Vagina (tissue), 2 donors: ENCODE data around the gene AKAP10. TPM values are rescaled to one million over a fixed set of nuclear protein-coding genes. Genes with fewer than 3 reads are reported as not detected.
"Not testable (repeated sequence)": the region's sequence is repeated elsewhere in the genome, so short reads cannot be mapped to it uniquely, and the experiment has no call there.

Experiments
- DNase-seq, 2 donors: peaks; one replicate each; pipeline ENCODE4 v3.0.0-alpha.2; 2017; ENCODE audit errors: extremely low spot score in 2 of 2
- H3K27ac ChIP-seq: fragments of 200-600 bp; sonication (generic); one replicate; pipeline ENCODE4 v1.5.1; 2019
- H3K27me3 ChIP-seq: fragments of 200-600 bp; sonication (generic); one replicate; pipeline ENCODE4 v1.5.1; 2019
- H3K36me3 ChIP-seq, 2 donors: fragments of 200-600 bp; sonication (generic); one replicate each; pipeline ENCODE4 v1.5.1; 2017 to 2019
- H3K4me1 ChIP-seq: fragments of 200-600 bp; sonication (generic); one replicate; pipeline ENCODE4 v1.5.1; 2019
- H3K4me3 ChIP-seq, 2 donors: fragments of 200-600 bp; sonication (generic); 1 replicate in 1 of 2; 2 replicates in 1 of 2; pipeline ENCODE4 v1.5.1; 2016 to 2019
- H3K9me3 ChIP-seq: fragments of 200-600 bp; sonication (generic); one replicate; pipeline ENCODE4 v1.5.1; 2019
- CTCF ChIP-seq, 3 experiments: fragments of 450-650 bp in 2 of 3; fragments of 200-600 bp in 1 of 3; sonication (generic) in 1 of 3; IDR thresholded peaks; one replicate each; pipeline ENCODE4 v1.5.1; 2017 to 2019; ENCODE audit warnings: antibody characterized with exemption in 3 of 3, mild to moderate bottlenecking in 2 of 3, moderate library complexity in 2 of 3
- POLR2A ChIP-seq, 2 donors: fragments of 450-650 bp; IDR thresholded peaks; one replicate each; pipeline ENCODE4 v1.6.1; 2017; ENCODE audit warnings: antibody characterized with exemption in 2 of 2, mild to moderate bottlenecking in 2 of 2, moderate library complexity in 2 of 2
- POLR2AphosphoS5 ChIP-seq, 2 donors: sonication (generic); formaldehyde crosslinking; IDR thresholded peaks; one replicate each; pipeline ENCODE4 v1.9.0; 2017; ENCODE audit warnings: antibody characterized with exemption in 2 of 2, mild to moderate bottlenecking in 2 of 2, low read depth in 1 of 2; ENCODE audit not compliant: insufficient read depth in 1 of 2
- intact Hi-C: fragments of 100-400 bp; cut with DNase I; formaldehyde crosslinking; loops from one replicate; pipeline ENCODE4 v1.15.1; 2023
- total RNA-seq: library from RNA; depleted of rRNA; stranded (reverse); fragments of >200 nt; gene quantifications from one replicate; pipeline ENCODE4 v1.2.3, GENCODE V29; 2016

AKAP10 gene
- total RNA-seq, 1 donor from 2014 or later = 23.3 TPM

DNA sequence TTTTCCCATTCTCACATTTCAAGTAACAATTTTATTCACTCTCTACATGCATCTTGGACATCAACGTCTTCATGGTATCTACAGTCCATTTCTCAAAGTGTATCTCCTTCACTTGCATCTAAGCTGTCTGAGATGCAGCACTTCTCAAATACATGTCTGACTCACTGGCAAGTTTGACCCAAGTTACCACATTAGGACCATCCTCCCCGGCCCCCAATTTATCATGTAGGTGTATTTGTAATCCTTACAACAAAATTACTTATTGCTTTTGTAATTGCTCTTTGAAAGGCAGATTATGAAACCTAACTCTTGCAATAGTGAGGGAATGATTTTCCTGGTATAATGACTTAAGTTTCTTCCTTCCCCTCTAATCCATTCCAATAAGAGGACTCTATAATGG lies 80.9 kb downstream of the AKAP10 start:
- H3K27ac ChIP-seq = no peak overlapping the region
- no peaks in the 10 kb centered on the region for H3K27me3 ChIP-seq
- TF ChIP-seq POLR2A (IDR thresholded peaks at IDR 0.05) (no peak), POLR2AphosphoS5 (IDR thresholded peaks at IDR 0.05; ENCODE audit: insufficient read depth in 1 of 2, low read depth in 1 of 2) (no peak), CTCF (IDR thresholded peaks at IDR 0.05) (no peak)
- no peak for DNase-seq
- H3K4me1 ChIP-seq = peaks cover 19% of the 10 kb centered on the region
- H3K36me3 ChIP-seq = no peaks in the 10 kb centered on the region
- no peak overlapping the region for H3K4me3 ChIP-seq
- intact Hi-C loops = no loop called here
- H3K9me3 ChIP-seq = no peaks in the 10 kb centered on the region

DNA sequence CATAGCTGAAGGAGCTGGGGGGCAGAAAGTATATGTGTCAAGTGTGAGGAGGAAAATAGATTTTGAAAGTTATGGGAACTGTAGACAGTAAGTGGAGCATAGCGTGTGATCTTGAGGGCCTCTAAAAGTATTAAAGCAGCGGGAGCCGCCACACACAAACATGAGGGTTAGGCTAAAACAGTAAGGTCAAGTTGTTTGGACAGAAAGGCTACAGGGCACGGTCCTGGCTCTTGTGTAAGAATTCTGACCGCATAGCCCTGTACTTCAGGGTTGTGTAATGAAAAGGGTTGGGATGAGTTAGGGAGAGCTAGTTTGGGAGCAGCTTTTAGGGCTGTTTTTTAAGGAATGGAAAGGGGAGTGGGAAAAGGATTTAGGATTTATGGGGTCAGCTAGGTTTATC lies 87.1 kb downstream of the AKAP10 start:
- intact Hi-C loops, DNase-seq: not testable (repeated sequence)

GRCh38 chr17:19890001-19890400 lies 87.6 kb downstream of the AKAP10 start:
- H3K27me3 ChIP-seq, H3K27ac ChIP-seq, H3K4me1 ChIP-seq, DNase-seq, H3K9me3 ChIP-seq, H3K36me3 ChIP-seq, intact Hi-C loops, H3K4me3 ChIP-seq: not testable (repeated sequence)

More for the DNA sequence above, 87.1 kb downstream of the AKAP10 start:
- not testable (repeated sequence) for H3K36me3 ChIP-seq, H3K27me3 ChIP-seq, H3K27ac ChIP-seq, H3K9me3 ChIP-seq, H3K4me3 ChIP-seq, H3K4me1 ChIP-seq

- Histone ChIP-seq H3K27ac (no peak overlapping the region), H3K4me1 (no peaks in the 10 kb centered on the region), H3K9me3 (no peaks in the 10 kb centered on the region), H3K4me3 (no peak overlapping the region), H3K36me3 (no peaks in the 10 kb centered on the region), H3K27me3 (no peaks in the 10 kb centered on the region)
- intact Hi-C loops = no loop called here
- TF ChIP-seq POLR2A (IDR thresholded peaks at IDR 0.05) (no peak), CTCF (IDR thresholded peaks at IDR 0.05) (no peak), POLR2AphosphoS5 (IDR thresholded peaks at IDR 0.05; ENCODE audit: insufficient read depth in 1 of 2, low read depth in 1 of 2) (no peak)
- DNase-seq = no peak
These were observed 91.5 kb downstream of the AKAP10 start for GRCh38 chr17:19886116-19886515.

DNA sequence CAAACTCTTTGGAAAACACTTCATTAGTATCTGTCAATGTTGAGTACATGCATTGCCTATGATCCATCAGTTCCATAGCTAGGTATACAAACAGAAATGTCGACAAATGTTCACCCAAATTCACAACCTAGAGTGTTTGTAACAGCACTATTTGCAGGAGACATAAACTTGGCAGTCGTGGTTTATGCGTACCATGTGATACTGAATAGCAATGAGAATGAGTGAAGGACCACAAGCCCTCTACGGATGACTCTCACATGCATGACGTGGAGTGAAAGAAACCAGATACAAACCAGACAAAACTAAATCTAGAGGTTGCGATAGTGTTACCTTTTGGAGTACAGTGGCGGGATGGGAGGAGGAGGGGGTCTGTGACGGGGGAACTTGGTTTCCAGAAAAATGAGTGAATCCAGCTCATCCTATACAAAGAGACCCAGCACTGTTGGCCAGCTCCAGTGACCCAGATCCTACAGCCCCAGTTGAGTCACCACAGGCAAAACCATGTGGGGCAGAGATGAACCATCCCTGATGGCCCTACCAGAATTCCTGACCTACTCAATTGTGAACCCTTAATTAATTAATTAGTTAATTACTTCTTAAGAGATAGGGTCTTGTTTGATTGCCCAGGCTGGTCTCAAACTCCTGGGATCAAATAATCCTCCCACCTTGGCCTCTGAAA lies 94.0 kb downstream of the AKAP10 start:
- DNase-seq = no peak
- H3K36me3 ChIP-seq = no peaks in the 10 kb centered on the region
- intact Hi-C loops = no loop called here
- H3K4me3 ChIP-seq = no peak overlapping the region
- no peaks in the 10 kb centered on the region for H3K4me1 ChIP-seq
- no peaks in the 10 kb centered on the region for H3K9me3 ChIP-seq
- TF ChIP-seq POLR2AphosphoS5 (IDR thresholded peaks at IDR 0.05; ENCODE audit: insufficient read depth in 1 of 2, low read depth in 1 of 2) = no peak
- H3K27me3 ChIP-seq = no peaks in the 10 kb centered on the region
- no peak overlapping the region for H3K27ac ChIP-seq

DNA sequence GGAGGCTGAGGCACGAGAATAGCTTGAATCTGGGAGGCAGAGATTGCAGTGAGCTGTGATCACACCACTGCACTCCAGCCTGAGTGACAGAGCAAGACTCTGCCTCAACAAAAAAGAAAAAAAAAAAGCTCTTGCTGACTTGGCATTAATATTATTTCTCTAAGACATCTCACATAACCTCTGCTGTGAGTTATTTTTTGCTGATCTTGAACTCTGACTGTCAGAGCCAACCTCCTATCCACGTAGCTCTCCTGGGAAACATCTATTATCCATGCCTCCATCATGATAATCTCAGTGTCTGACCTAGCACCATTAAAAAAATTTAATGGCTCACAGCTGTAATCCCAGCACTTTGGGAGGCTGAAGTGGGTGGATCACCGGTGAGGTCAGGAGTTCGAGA lies 97.2 kb downstream of the AKAP10 start:
- intact Hi-C loops = no loop called here
- Histone ChIP-seq H3K27ac (no peak overlapping the region), H3K4me1 (no peaks in the 10 kb centered on the region), H3K36me3 (no peaks in the 10 kb centered on the region), H3K4me3 (no peak overlapping the region), H3K9me3 (no peaks in the 10 kb centered on the region), H3K27me3 (no peaks in the 10 kb centered on the region)
- DNase-seq = no peak
- TF ChIP-seq POLR2A (IDR thresholded peaks at IDR 0.05) = no peak
- no peak for TF ChIP-seq POLR2AphosphoS5 (IDR thresholded peaks at IDR 0.05; ENCODE audit: insufficient read depth in 1 of 2, low read depth in 1 of 2)
- no peak for TF ChIP-seq CTCF (IDR thresholded peaks at IDR 0.05)
